AG09319 (cell line): Measurements from ENCODE around the gene HMG20B.
A peak's percentile ranks its signal among the peaks of the same experiment; 100 is the strongest.

ENCODE experiments used
- DNase-seq: peaks from one replicate; pipeline ENCODE4 v3.0.0-alpha.2; 2010; ENCODE audit warnings: low read depth; ENCODE audit errors: extremely low read depth
- TF ChIP-seq, protein P1 (sequence below): IDR thresholded peaks from 2 replicates; pipeline ENCODE4 v1.5.1; 2011; ENCODE audit warnings: low read depth, mild to moderate bottlenecking, inconsistent platforms, low read length, moderate library complexity

The HMG20B gene

DNA sequence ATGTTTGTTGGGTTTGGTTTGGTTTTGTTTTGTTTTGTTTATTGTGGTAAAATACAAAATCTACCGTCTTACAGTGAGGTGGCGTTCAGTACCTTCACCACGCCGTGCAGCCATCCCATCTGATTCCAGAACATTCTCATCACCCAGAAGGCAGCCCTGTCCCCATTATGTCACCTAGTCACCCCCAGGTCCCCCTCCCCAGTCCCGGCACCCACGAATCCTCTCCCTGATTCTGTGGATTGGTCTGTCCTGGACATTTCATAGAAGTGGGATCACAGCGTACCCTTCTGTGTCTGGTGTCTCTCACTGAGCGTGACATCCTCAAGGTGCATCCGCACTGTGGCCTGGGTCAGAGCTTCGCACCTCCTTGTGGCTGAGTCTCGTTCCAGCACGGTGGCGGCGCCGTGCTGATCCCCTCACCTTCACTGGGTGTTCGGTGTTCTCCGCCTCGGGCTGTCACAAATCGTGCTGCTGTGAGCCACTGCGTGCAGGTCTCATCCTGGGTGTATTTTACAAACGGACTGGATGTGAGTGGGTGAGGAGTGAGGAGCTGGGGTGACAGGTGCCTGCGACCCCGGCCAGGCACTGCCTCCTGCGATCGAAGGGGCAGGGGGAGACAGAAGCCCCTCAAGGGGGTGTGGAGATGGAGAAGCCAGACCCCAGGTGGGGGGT lies 34.4 kb upstream of the HMG20B start:
- TF ChIP-seq, protein P1, sequence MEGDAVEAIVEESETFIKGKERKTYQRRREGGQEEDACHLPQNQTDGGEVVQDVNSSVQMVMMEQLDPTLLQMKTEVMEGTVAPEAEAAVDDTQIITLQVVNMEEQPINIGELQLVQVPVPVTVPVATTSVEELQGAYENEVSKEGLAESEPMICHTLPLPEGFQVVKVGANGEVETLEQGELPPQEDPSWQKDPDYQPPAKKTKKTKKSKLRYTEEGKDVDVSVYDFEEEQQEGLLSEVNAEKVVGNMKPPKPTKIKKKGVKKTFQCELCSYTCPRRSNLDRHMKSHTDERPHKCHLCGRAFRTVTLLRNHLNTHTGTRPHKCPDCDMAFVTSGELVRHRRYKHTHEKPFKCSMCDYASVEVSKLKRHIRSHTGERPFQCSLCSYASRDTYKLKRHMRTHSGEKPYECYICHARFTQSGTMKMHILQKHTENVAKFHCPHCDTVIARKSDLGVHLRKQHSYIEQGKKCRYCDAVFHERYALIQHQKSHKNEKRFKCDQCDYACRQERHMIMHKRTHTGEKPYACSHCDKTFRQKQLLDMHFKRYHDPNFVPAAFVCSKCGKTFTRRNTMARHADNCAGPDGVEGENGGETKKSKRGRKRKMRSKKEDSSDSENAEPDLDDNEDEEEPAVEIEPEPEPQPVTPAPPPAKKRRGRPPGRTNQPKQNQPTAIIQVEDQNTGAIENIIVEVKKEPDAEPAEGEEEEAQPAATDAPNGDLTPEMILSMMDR, result no peak
- no peak for DNase-seq

DNA sequence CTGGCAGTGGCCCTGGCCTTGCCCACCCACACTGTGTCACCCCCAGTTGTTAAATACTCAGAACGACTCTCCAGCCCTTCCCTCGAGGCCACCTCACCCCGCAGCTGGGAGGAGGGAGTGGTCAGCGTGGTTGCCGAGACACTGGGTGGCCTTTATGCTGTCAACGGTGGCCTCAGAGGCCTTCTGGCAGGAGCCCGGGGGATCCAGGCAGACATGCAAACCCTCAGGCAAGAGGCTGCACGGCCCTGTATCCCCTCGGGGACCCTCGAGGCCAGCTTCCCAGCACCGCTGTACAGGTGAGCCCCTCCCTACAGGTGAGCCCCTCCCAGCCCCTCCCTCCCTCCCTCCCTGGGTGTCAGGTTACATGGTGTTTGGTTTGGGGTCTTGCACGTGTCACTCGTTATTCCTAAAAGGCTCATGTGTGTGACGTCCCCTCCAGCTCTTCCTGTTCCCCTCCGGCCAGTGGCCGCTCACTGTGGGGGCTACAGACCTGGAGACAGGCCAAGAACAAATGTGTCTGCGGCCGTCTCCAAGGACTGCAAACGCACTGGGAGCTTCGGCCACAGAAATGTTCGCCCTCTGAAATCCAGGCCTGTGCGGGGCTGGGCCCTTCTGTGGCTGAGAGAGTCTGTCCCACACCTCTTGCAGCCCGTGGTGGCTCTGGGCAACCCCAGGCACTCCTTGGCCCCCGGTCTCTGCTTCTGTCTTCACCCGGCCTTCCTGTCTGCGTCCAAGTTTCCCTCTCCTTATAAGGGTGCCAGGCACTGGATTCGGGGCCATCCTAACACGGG lies 33.6 kb upstream of the HMG20B start, which contains the start of gene TEKTIP1:
TEKTIP1 (plus strand) TSS at position 210 of the 791 bp plus-strand sequence; CDS start at position 214, 4 bp downstream.
- TF ChIP-seq, protein P1, result no peak
- no peak for DNase-seq

DNA sequence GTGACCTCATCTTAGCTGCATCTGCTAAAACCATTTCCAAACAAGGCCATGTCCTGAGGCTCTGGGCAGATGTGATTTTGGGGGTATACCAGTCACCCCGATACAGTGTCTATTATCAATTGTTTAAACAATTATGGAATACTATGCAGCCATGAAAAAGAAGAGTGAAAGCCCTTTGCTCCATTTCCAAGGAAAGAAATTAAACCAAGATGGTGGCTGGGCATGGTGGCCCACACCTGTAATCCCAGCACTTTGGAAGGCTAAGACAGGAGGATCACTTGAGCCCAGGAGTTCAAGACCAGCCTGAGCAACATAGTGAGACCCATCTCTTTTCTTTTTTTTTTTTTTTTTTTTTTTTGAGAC lies 33.0 kb upstream of the HMG20B start:
- TF ChIP-seq, protein P1, result no peak
- no peak for DNase-seq

DNA sequence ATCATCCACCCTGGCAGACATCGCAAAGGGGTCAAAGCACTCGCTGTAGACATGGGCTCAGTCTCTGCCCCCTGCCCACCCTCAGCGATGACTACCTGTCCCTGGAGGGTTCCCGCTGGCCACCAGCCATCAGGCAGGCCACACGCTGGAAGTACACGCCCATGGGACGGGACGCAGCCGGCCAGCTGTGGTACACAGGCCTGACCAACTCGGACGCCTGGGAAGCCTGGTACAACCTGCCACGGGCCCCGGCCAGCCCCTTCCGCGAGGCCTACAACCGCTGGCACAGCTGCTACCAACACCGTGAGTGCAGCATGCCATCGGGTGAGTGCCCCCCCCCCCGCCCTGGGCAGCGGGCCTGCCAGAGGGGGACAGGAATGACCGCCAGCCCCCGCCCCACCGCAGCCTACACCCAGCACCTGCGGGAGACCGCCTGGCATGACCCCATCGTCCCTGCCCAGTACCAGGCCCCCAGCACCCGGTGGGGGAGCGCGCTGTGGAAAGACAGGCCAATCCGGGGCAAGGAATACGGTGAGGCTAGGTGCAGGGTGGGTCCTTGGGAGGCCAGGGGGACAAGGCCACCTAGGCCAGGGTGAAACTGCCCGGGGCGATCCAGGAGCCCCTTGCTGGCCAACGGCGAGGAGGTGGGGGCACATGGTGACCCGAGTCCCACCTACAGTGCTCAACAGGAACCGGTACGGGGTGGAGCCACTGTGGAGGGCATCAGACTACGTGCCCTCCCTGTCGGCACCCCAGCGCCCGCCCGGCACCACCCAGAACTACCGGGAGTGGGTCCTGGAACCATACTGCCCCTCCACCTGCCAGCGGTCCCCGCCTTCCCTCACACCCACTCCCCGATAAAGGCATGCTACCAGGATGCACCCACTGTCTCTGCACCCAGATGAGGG lies 29.3 kb upstream of the HMG20B start:
- no peak for DNase-seq
- TF ChIP-seq, protein P1, result no peak

DNA sequence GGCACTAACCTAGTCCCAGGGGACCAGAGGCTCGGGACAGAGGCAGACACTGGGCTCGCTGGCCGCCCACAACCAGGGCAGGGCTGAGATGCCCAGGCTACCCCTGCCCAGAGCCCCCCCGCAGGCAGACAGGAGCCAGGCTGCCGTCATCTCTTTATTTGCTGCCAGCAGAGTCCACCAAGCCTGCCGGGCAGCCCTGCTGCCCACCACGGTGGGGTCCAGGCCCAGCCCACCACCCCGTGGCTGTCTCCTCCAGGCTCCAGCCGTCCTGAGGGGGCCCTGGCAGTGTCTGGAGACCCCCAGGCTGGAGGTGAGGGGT lies 28.7 kb upstream of the HMG20B start:
- DNase-seq, result no peak
- TF ChIP-seq, protein P1, result no peak

DNA sequence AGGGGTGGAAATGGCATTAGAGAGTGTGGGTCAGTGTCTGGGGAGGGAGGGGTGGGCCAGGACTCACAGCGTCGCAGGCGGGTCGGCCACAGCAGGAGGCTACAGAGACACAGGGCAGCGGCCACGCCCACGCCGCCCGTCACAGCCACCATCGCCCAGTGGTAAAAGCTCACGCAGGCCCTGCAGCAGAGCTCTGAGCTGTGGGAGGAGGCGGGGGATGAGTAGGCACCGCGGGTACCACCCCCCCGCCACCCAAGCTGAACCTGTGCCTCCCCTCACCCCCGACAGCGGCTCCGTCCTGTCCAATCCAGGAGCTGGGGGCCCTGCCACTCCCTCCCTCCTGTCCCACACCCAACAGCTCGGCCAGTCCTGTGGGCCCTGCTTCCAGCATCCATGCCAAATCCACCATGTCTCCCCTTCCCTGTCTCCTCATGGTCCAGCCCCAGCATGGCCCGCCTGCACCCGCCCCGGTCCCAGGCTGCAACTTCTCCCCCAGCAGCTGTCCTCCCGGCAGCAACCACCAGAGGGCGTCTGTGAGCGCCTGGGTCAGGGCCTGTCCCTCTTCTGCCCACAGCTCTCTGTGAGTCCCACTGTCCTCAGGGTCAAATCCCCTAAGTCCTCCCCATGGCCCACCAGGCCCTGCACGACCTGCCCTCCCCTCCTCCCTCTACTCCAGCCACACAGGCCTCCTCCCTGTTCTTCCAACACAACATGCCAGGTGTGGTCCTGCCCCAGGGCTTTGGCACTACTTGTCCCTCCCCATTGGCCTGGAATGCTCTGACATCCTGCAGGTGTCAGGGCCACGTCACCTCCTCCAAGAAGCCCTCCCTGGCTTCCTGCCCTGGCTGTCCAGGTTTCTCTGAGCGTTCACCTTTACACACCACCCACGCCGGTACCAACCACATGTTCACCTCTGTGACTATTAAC lies 27.7 kb upstream of the HMG20B start:
- TF ChIP-seq, protein P1, result peak; percentile 96
- no peak for DNase-seq
